SH-SY5Y (cell line): Measurements from ENCODE around the gene ARL8B.

Source experiments
- GATA2 ChIP-seq: IDR thresholded peaks from 2 replicates; pipeline ENCODE4 v1.6.1; 2011; ENCODE audit warnings: mild to moderate bottlenecking, low read depth, low read length
- GATA3 ChIP-seq: IDR thresholded peaks from 2 replicates; pipeline ENCODE4 v1.6.1; 2011; ENCODE audit warnings: low read depth, mild to moderate bottlenecking, low read length, moderate library complexity

DNA sequence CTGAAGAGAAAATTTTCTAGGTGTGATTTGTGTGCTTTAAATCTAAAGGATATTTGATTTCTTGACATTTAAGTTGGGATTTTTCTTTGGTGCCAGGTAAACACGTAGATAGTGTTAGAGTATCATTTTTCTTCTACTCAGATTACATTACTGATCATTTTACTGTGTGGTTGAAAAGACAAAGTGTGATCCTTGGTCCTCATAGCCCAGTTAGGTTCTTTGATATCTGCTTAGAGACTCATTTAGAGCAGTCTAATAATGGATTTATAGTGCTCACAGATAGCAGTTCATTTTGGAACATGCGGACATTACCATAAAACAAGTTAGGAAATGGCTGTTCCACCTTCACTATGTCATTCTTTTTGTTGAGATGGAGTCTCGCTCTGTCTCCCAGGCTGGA, 12.4 kb downstream of the ARL8B start:
- TF ChIP-seq GATA2 = no peak
- TF ChIP-seq GATA3 = no peak
